Right ventricle myocardium inferior (tissue), 1 donor: ENCODE results near the gene EXOSC5. TPM values are rescaled to one million over a fixed set of nuclear protein-coding genes. Genes with fewer than 3 reads are reported as not detected.
"Not testable (repeated sequence)": the region's sequence is repeated elsewhere in the genome, so short reads cannot be mapped to it uniquely, and the experiment has no call there.

Source experiments
- ATAC-seq: fragments of 200-7000 bp; cut with Tn5 transposase; one replicate; pipeline ENCODE4 v1.9.1; 2020; ENCODE audit warnings: mild to moderate bottlenecking, moderate library complexity
- DNase-seq: peaks from one replicate; pipeline ENCODE4 v3.0.0; 2021; ENCODE audit errors: missing footprints
- intact Hi-C: fragments of 100-400 bp; cut with DNase I; formaldehyde crosslinking; loops from one replicate; pipeline ENCODE4 v1.11.0; 2022
- total RNA-seq: library from RNA; stranded (reverse); fragmentation: NEBNext Ultra II Directional; extraction: Animal tissue kit (Norgen Biotek cat#: 25700); gene quantifications from one replicate; pipeline ENCODE4 v1.2.1, GENCODE V29; 2021
- donor health status: DM: no; HTN: yes; CAD: no; lungs with severe emphysema.

The EXOSC5 gene
- total RNA-seq, 1 donor from 2014 or later, result 17.1 TPM

DNA sequence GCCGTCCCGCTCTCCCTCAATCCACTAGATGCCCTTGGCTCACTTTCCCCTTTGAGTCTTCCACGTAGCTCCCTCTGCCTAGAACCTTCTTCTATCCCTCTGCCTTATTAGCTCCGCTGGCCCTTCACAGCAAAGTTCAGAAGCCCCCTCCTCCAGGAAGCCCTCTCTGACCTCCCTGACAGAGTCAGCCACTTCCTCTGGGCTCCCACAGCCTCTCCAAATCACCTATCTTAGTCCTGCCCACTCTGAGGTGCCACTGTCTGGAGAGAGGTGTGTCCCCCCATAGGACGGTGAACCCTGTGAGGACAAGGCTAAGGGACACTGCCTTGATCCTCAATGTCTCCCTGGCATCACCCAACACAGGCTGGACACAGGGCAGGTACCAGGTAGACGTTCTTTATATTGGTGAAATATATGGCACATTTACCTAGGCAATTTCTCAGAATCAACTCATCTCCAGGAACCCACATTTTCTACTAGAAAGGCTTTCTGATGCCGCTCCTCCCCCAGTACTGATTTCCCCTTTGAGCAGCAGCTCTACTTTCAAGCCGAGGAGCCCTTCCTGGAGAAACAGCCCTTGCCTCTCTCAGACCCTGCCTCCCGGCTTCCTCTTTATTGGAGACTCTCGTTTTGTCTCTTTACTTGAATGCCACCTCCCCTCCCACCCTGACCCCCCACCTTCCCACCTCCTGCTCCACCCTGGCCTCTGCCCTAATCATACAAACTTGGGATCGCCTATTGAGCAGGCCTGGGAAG is 40.0 kb downstream of the EXOSC5 start:
- DNase-seq (no peak), ATAC-seq (no peak)
- intact Hi-C loops, result no loop called here

DNA sequence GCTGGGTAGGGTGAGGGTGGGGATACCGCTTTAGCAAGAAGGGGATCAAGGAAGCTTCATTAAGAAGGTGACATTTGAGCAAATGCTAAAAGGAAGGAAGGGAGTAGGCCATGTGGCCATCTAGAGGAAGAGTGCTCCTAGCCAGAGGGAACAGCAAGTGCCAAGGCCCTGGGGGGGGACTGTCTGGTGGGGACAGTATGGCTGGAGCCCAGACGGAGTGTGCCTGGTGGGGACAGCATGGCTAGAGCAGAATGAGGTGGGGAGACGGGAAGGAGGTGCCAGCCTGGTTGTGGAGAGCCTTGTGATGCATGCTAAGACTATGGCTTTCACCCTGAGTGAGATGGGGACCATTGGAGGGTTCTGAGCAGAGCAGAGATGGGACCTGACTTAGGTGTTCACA is 41.4 kb downstream of the EXOSC5 start:
- ATAC-seq (no peak), DNase-seq (no peak)
- intact Hi-C loops, result no loop called here

DNA sequence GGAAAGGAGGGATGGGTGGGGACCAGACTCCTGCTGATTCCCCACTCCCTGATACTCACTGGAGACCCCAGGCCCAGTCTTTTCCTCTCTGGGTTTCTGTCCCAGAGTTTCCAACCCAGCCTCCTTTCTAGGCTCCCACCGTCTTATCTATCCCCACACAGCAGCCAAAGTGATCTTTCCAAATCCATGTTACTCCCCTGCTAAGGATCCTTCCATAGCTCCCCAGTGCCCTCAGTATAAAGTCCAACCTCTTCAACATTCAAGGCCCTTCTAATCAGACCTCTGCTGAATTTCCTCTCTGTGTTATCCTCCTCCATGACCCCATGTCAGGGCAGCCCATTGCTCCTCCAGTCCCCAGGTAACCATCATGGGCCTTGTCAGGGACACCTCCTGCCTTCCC is 42.1 kb downstream of the EXOSC5 start:
- ATAC-seq, result no peak
- no peak for DNase-seq
- intact Hi-C loops, result no loop called here

DNA sequence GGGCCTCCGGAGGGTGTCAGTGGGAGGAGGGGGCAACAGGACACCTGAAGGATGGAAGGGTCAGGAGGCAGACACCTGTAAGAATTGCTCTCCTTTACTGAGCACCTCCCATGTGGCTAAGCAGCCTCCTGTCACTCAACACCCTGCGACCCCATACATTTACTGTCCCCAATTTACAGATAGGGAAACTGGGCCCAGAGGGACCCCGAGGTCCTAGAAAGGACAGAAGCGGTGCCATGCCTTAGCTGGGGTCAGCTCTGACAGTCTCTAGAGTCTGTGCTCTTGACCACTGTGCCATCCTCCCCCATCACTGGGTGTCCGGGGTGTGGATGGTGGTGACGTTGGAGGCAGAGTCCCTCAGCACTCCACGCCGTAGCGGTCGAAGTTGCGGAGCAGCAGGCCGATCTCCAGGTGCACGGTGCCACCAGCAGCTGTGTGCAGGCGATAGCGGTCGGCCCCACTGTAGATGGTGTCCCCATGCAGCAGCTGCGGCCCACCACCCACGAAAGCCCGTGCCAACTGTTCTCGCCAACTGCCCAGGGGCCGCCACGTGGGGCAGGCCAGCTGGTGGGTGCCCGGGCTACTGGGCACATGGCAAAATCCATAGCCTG is 42.7 kb downstream of the EXOSC5 start:
- DNase-seq, result no peak
- intact Hi-C loops, result loop anchor here (5.0 kb wide), 1 partner anchor 152 kb away; no protein-coding TSS in a partner anchor
- ATAC-seq, result no peak

DNA sequence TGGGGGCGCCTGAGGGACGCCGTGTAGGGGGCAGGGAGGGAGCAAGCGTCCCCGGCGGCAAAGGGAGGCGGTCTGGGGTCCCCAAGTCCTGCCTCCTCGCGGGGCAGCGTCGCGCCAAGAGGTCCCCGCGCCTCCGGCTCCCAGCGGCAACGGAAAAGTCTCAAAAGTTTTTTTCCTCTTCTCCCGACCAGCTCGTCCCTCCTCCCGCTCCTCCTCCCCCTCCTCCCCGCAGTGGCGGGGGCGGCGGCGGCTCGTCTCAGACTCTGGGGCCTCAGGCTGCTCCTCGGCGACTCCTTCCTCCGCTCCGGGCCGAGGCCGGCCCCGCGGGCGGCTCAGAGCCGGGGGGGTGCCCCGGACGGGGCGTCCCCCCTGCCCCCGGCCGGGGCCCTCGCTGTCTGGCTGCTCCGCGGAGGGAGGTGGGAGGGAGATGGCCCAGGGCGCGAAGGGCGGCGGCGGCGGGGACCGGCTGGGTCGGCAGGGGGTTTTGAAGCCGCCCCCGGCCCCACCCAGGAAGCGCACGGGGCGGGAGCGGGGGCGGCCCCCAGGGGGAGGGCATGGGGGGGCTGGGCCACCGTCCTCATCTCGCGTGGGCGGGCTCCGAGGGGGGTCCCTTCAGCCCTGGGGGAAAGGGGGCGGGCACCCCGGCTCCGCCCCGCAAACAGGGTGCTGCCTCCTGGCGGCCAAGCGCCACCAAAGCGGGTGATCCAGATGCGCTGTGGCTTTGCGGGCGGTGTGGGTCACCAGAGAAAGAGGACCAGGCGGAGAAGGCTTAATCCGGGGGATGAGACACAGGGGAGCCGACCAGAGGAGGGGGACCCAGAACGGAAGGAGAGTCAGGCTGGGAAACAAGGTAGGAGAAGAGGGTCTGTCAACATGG is 43.5 kb downstream of the EXOSC5 start, which contains the start of gene TGFB1:
TSS of gene TGFB1 (minus strand) at position 457 of the 877 bp plus-strand sequence. CDS start 878 bp downstream, outside the sequence.
- intact Hi-C loops, result loop anchor here (5.0 kb wide), 1 partner anchor 151 kb away; no protein-coding TSS in a partner anchor
- DNase-seq (peak; percentile 96), ATAC-seq (peak; percentile 78)

DNA sequence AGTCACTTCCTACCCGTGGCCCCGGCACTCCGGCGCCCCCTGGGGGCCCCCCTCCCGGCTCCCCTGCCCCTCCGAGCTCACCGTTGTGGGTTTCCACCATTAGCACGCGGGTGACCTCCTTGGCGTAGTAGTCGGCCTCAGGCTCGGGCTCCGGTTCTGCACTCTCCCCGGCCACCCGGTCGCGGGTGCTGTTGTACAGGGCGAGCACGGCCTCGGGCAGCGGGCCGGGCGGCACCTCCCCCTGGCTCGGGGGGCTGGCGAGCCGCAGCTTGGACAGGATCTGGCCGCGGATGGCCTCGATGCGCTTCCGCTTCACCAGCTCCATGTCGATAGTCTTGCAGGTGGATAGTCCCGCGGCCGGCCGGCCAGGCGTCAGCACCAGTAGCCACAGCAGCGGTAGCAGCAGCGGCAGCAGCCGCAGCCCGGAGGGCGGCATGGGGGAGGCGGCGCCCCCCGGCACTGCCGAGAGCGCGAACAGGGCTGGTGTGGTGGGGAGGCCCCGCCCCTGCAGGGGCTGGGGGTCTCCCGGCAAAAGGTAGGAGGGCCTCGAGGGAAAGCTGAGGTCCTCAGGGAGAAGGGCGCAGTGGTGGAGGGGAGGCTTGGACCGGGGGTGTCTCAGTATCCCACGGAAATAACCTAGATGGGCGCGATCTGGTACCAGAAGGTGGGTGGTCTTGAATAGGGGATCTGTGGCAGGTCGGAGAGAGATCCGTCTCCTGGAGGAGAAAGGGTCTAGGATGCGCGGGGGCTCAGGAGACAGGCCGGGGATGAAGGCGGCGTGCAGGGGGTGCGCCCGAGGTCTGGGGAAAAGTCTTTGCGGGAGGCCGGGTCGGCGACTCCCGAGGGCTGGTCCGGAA is 44.3 kb downstream of the EXOSC5 start:
- peak; percentile 30 for ATAC-seq
- intact Hi-C loops, result loop anchor here (5.0 kb wide), 1 partner anchor 151 kb away; no protein-coding TSS in a partner anchor
- DNase-seq, result peak; percentile 87

DNA sequence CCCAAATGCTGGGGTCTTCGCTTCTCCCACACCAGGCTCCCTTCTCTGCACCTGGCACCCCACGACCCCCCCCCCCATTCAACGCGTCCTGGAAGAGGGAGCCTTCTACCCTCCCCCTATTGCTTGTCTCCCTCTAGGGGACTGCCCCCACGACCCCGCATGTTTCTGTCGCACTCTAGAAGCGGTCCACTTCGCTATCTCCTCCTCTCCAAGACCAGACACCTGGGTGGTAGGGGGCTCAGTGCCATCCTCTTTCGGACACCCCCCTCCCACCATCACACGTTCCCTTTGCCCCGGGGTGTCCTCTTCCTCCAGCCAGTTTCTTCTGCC is 44.9 kb downstream of the EXOSC5 start:
- DNase-seq, result no peak
- no peak for ATAC-seq
- intact Hi-C loops, result loop anchor here (5.0 kb wide), 1 partner anchor 150 kb away; no protein-coding TSS in a partner anchor

DNA sequence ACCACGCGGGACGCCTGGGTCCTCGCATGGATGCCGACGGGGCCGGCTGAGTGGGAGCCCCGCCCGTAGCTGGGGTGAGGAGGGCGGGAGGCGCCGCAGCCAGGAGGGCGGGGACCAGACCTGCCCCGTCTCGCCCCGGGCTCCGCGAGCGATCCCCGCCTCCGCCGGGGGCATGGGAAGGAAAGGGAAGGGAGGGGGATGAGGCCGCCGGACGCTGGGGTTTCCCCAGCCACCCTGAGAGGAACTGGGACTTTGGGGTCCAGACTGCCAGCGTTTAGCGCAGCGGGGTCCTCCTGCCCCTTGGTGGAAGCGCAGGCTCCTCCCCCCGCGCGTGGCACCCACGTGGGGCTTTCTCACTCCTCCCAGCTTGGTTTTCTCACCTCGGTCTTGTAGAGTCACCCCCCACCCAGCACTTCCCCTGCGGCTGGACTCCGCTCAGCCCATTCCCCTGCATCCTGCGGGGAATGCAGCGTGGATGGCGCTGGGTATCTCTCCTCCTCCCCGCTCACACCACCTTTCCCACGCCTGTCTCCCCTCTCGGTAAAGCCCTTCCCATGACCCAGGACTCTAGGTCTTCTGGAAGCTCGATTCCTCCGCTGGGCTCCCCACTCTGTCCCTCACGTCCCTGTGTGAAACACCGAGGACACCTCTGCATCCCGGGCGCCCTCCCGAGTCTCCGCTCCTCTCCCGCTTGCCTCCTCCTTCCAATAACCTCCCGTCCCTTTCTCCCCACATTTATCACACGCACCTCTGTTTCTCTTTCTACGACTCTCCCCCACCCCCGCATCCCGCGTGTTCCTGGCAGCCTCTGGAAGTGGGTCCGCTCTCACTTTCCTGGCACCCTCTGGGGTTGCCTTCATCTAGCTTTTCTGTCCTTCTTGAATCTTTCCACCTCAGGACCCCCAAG is 45.6 kb downstream of the EXOSC5 start:
- intact Hi-C loops, result loop anchor here (1.0 to 5.0 kb wide), 3 partner anchors 26 to 149 kb away; partner anchors contain the start of gene CCDC97
- peak; percentile 91 for DNase-seq
- peak; percentile 60 for ATAC-seq

DNA sequence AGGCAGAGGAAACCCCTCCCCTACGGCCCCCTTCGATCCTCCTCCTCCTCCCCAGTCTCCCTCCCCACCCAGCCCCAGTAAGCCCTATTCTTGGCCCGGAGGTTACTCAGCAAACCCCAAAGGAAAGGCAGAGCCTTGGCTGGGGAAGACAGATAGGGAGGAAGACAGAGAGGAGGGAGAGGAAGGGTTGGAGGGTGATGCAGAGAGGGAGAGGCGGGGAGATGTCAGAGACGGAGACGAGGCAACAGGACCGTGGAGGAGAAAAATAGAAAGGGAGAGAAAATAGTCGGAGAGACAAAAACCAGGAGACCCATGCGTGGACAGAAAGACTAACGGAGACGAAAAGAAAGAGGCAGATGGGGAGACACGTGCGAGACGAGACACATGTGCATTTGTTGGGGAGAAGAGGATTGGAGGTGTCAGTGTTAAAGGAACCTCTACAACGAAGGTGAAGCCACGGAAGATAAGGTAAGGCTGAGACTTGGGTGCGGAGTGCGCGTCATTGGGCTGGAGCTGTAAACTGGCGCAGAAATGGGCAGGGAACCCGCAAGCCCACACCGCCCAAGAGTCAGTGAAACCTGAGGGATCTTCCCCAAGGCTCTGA is 46.3 kb downstream of the EXOSC5 start:
- DNase-seq (no peak), ATAC-seq (peak; percentile 17)
- intact Hi-C loops, result loop anchor here (1.0 to 5.0 kb wide), 3 partner anchors 26 to 149 kb away; partner anchors contain the start of gene CCDC97

DNA sequence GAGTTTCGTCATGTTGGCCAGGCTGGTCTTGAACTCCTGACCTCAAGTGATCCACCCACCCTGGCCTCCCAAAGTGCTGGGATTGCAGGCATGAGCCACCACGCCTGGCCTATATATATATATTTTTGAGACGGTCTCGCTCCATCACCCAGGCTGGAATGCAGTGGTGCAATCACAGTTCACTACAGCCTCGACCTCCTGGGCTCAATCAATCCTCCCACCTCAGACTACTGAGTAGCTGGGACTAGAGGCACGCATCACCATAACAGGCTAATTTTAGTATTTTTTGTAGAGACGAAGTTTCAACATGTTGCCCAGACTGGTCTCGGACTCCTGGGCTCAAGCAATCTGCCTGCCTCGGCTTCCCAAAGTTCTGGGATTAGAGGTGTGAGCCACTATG is 50.2 kb downstream of the EXOSC5 start:
- ATAC-seq, DNase-seq, intact Hi-C loops: not testable (repeated sequence)

DNA sequence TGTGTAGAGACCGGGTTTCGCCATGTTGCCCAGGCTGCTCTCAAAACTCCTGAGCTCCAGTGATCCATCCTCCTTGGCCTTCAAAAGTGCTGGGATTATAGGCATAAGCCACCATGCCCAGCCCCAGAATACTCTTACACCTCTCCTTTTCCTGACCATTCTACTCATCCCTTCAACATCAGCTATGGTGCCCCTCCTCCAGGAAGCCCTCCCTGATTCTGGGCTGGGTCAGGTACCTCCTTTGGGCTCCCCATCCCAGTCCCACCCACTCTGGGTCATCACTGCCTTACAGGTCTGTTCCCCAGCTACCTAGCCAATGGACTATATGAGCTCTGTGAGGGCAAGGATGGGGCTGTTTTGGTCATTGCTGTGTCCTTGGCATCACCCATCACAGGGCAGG is 53.0 kb downstream of the EXOSC5 start:
- intact Hi-C loops, result no loop called here
- DNase-seq, result no peak
- no peak for ATAC-seq

DNA sequence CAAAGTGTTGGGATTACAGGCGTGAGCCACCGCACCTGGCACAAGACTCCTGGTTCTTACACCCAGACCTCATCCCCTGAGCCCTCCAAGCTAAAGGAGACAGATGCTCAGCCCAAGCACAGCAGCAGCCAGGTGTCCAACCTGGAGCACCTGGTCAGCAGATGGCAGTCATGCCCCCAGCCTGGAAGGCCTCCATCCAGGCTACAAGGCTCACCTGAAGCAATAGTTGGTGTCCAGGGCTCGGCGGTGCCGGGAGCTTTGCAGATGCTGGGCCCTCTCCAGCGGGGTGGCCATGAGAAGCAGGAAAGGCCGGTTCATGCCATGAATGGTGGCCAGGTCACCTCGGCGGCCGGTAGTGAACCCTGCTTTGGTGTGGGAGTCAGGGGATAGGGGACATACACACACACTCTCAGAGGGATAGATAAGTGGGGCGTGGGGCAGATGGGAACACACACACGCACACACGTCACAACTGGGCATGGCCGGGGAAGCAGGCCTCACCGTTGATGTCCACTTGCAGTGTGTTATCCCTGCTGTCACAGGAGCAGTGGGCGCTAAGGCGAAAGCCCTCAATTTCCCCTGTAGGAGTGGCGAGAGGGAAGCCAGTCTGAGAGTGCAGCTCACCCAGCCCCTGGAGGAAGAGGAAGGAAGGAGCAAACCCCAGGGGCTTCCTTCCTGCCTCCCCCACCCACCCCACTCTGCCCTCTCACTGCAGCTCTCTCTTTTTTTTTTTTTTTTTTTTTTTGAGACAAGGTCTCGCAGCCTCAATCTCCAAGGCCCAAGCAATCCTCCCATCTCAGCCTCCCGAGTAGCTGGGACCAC is 55.3 kb downstream of the EXOSC5 start:
- DNase-seq (no peak), ATAC-seq (peak; percentile 50)
- intact Hi-C loops, result no loop called here

DNA sequence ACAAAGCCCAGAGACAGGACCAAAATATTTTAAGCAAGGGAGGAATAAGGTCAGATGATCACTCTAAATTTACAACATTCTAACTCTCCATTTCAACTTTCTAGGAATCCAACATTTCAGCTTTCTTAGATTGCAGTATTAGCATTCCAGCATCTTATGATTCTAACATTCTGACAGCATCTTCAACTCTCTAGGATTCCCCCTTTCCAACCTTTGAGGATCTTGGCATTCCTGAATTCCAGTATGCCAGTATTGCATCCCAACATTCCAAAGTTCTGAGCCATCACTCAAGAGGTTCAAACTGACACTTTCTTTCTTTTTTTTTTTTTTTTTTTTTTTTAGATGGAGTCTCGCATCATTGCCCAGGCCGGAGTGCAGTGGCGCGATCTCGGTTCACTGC is 57.2 kb downstream of the EXOSC5 start:
- DNase-seq (no peak), ATAC-seq (no peak)
- intact Hi-C loops, result no loop called here
